ENCODE data around the gene FAM241B. TPM values are rescaled to one million over a fixed set of nuclear protein-coding genes. Genes with fewer than 3 reads are reported as not detected.

Gene FAM241B
- total RNA-seq, 1 experiment from 2014 or later: 24.4 TPM

GRCh38 chr10:69629519-69629896 is 539 bp upstream of the FAM241B start:
- H3K9me3 Mint-ChIP-seq: peaks cover 7% of the 10 kb centered on the region
- ATAC-seq: no peak
- H3K4me1 Mint-ChIP-seq: peaks cover 8% of the 10 kb centered on the region
- H3K27me3 Mint-ChIP-seq (ENCODE audit: low read depth): peaks cover 15% of the 10 kb centered on the region
- no peak overlapping the region for H3K27ac Mint-ChIP-seq
- ChIA-PET CTCF (interaction anchor here (0.6 to 3.5 kb wide), 29 partner anchors 7 to 221 kb away, joined by 3 to 21 read pairs (median 4); partner anchors contain the start of gene NEUROG3), POLR2A (no interaction called here)
- H3K36me3 Mint-ChIP-seq: peaks cover 17% of the 10 kb centered on the region
- peak overlapping the region; percentile 75 for H3K4me3 Mint-ChIP-seq
- no peak for DNase-seq (ENCODE audit: low spot score)
- TF ChIP-seq, protein P1, sequence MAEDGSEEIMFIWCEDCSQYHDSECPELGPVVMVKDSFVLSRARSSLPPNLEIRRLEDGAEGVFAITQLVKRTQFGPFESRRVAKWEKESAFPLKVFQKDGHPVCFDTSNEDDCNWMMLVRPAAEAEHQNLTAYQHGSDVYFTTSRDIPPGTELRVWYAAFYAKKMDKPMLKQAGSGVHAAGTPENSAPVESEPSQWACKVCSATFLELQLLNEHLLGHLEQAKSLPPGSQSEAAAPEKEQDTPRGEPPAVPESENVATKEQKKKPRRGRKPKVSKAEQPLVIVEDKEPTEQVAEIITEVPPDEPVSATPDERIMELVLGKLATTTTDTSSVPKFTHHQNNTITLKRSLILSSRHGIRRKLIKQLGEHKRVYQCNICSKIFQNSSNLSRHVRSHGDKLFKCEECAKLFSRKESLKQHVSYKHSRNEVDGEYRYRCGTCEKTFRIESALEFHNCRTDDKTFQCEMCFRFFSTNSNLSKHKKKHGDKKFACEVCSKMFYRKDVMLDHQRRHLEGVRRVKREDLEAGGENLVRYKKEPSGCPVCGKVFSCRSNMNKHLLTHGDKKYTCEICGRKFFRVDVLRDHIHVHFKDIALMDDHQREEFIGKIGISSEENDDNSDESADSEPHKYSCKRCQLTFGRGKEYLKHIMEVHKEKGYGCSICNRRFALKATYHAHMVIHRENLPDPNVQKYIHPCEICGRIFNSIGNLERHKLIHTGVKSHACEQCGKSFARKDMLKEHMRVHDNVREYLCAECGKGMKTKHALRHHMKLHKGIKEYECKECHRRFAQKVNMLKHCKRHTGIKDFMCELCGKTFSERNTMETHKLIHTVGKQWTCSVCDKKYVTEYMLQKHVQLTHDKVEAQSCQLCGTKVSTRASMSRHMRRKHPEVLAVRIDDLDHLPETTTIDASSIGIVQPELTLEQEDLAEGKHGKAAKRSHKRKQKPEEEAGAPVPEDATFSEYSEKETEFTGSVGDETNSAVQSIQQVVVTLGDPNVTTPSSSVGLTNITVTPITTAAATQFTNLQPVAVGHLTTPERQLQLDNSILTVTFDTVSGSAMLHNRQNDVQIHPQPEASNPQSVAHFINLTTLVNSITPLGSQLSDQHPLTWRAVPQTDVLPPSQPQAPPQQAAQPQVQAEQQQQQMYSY (CRISPR knock-in tag; IDR thresholded peaks at IDR 0.05): no peak
- TF ChIP-seq E2F4 (CRISPR knock-in tag; IDR thresholded peaks at IDR 0.05; ENCODE audit: borderline replicate concordance, low read depth) (no peak), CTCF (IDR thresholded peaks at IDR 0.05) (no peak), ZBTB43 (CRISPR knock-in tag; IDR thresholded peaks at IDR 0.05) (no peak), GRHL2 (CRISPR knock-in tag; IDR thresholded peaks at IDR 0.05; ENCODE audit: insufficient replicate concordance, severe bottlenecking) (no peak), ZNF423 (CRISPR knock-in tag; IDR thresholded peaks at IDR 0.05) (no peak), GTF2I (CRISPR knock-in tag; conservative IDR thresholded peaks at IDR 0.05) (no peak), JUN (CRISPR knock-in tag; IDR thresholded peaks at IDR 0.05) (no peak), AFF4 (CRISPR knock-in tag; IDR thresholded peaks at IDR 0.05; ENCODE audit: borderline replicate concordance) (no peak), NR2C2 (CRISPR knock-in tag; IDR thresholded peaks at IDR 0.05) (no peak), KAT7 (CRISPR knock-in tag; IDR thresholded peaks at IDR 0.05; ENCODE audit: borderline replicate concordance) (no peak), ZNF671 (CRISPR knock-in tag; IDR thresholded peaks at IDR 0.05) (no peak), ATF1 (CRISPR knock-in tag; IDR thresholded peaks at IDR 0.05) (no peak), TCF7 (CRISPR knock-in tag; IDR thresholded peaks at IDR 0.05; ENCODE audit: low read depth) (no peak)
- TF ChIP-seq, protein P2, sequence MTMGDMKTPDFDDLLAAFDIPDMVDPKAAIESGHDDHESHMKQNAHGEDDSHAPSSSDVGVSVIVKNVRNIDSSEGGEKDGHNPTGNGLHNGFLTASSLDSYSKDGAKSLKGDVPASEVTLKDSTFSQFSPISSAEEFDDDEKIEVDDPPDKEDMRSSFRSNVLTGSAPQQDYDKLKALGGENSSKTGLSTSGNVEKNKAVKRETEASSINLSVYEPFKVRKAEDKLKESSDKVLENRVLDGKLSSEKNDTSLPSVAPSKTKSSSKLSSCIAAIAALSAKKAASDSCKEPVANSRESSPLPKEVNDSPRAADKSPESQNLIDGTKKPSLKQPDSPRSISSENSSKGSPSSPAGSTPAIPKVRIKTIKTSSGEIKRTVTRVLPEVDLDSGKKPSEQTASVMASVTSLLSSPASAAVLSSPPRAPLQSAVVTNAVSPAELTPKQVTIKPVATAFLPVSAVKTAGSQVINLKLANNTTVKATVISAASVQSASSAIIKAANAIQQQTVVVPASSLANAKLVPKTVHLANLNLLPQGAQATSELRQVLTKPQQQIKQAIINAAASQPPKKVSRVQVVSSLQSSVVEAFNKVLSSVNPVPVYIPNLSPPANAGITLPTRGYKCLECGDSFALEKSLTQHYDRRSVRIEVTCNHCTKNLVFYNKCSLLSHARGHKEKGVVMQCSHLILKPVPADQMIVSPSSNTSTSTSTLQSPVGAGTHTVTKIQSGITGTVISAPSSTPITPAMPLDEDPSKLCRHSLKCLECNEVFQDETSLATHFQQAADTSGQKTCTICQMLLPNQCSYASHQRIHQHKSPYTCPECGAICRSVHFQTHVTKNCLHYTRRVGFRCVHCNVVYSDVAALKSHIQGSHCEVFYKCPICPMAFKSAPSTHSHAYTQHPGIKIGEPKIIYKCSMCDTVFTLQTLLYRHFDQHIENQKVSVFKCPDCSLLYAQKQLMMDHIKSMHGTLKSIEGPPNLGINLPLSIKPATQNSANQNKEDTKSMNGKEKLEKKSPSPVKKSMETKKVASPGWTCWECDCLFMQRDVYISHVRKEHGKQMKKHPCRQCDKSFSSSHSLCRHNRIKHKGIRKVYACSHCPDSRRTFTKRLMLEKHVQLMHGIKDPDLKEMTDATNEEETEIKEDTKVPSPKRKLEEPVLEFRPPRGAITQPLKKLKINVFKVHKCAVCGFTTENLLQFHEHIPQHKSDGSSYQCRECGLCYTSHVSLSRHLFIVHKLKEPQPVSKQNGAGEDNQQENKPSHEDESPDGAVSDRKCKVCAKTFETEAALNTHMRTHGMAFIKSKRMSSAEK (CRISPR knock-in tag; IDR thresholded peaks at IDR 0.05; ENCODE audit: borderline replicate concordance): no peak
- TF ChIP-seq, protein P3, sequence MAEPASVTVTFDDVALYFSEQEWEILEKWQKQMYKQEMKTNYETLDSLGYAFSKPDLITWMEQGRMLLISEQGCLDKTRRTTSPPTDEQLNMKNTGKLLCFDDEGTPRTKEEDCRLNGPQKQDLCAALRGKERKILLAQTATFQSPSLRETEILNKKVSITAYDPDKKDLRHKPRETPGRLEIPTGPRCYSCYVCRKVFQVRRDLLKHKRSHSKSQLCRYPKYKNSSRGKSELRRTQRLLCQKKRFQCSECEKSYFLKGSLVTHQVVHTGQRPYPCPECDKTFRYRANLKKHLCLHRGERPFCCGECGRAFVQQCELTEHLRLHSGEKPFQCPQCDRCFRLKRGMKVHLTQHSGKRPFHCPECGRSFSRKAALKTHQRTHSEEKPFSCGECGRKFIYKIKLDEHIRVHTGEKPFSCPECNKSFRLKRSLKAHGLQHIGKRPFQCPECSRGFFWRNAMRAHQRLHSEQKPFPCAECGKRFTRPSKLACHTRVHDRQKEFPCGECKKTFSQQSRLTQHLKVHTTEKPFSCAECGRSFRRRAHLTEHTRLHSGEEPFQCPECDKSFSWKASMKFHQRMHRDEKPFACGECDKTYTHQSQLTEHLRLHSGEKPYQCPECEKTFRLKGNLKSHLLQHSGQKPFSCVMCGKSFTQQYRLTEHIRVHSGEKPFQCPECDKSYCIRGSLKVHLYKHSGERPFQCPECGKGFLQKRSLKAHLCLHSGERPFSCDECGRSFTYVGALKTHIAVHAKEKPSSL (CRISPR knock-in tag; conservative IDR thresholded peaks at IDR 0.05): no peak
- TF ChIP-seq, protein P4, sequence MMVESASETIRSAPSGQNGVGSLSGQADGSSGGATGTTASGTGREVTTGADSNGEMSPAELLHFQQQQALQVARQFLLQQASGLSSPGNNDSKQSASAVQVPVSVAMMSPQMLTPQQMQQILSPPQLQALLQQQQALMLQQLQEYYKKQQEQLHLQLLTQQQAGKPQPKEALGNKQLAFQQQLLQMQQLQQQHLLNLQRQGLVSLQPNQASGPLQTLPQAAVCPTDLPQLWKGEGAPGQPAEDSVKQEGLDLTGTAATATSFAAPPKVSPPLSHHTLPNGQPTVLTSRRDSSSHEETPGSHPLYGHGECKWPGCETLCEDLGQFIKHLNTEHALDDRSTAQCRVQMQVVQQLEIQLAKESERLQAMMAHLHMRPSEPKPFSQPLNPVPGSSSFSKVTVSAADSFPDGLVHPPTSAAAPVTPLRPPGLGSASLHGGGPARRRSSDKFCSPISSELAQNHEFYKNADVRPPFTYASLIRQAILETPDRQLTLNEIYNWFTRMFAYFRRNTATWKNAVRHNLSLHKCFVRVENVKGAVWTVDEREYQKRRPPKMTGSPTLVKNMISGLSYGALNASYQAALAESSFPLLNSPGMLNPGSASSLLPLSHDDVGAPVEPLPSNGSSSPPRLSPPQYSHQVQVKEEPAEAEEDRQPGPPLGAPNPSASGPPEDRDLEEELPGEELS (CRISPR knock-in tag; IDR thresholded peaks at IDR 0.05): no peak

All from WTC11 (cell line).